Measurements from ENCODE around the gene FIG4.

Gene FIG4

GRCh38 chr6:109867970-109868358 is 176.9 kb downstream of the FIG4 start:
- no peak for TF ChIP-seq CTCF (IDR thresholded peaks at IDR 0.05)

- TF ChIP-seq CTCF (IDR thresholded peaks at IDR 0.05) = no peak
Observed at GRCh38 chr6:109870089-109870410, 179.0 kb downstream of the FIG4 start.

- TF ChIP-seq CTCF (IDR thresholded peaks at IDR 0.05) = no peak
Observed at GRCh38 chr6:109872549-109872948, 181.5 kb downstream of the FIG4 start.

GRCh38 chr6:109872968-109873545 is 182.0 kb downstream of the FIG4 start:
- no peak for TF ChIP-seq CTCF (IDR thresholded peaks at IDR 0.05)

- no peak for TF ChIP-seq CTCF (IDR thresholded peaks at IDR 0.05)
Observed at GRCh38 chr6:109874086-109874485, 183.0 kb downstream of the FIG4 start.

- TF ChIP-seq CTCF (IDR thresholded peaks at IDR 0.05) = no peak
Observed at GRCh38 chr6:109874621-109875020, 183.5 kb downstream of the FIG4 start.
